ENCODE data around the gene SMCO2. TPM values are rescaled to one million over a fixed set of nuclear protein-coding genes. Genes with fewer than 3 reads are reported as not detected.

SMCO2 gene
- total RNA-seq, 1 donor from 2014 or later, result not detected

GRCh38 chr12:27499377-27499776 is 52.8 kb downstream of the SMCO2 start:
- DNase-seq, result no peak

GRCh38 chr12:27500546-27500945 is 54.0 kb downstream of the SMCO2 start:
- DNase-seq, result no peak

GRCh38 chr12:27502021-27502435 is 55.5 kb downstream of the SMCO2 start:
- DNase-seq, result no peak

GRCh38 chr12:27504507-27504906 is 58.0 kb downstream of the SMCO2 start:
- DNase-seq, result no peak

GRCh38 chr12:27505109-27505508 is 58.6 kb downstream of the SMCO2 start:
- DNase-seq, result no peak

- no peak for DNase-seq
Measured at GRCh38 chr12:27505761-27506160, 59.2 kb downstream of the SMCO2 start.

- DNase-seq, result no peak
Measured at GRCh38 chr12:27506645-27507189, 60.2 kb downstream of the SMCO2 start.

GRCh38 chr12:27508736-27509431 is 62.3 kb downstream of the SMCO2 start:
- DNase-seq, result no peak

- peak; percentile 69 for DNase-seq
Measured at GRCh38 chr12:27511031-27511722, 64.6 kb downstream of the SMCO2 start.

- DNase-seq, result no peak
Measured at GRCh38 chr12:27511723-27512045, 65.1 kb downstream of the SMCO2 start.

- no peak for DNase-seq
Measured at GRCh38 chr12:27513155-27513824, 66.8 kb downstream of the SMCO2 start.

GRCh38 chr12:27515671-27516070 is 69.1 kb downstream of the SMCO2 start:
- DNase-seq, result no peak

GRCh38 chr12:27516625-27517024 is 70.1 kb downstream of the SMCO2 start:
- DNase-seq, result no peak

GRCh38 chr12:27517546-27517945 is 71.0 kb downstream of the SMCO2 start:
- no peak for DNase-seq

GRCh38 chr12:27517961-27518665 is 71.6 kb downstream of the SMCO2 start:
- no peak for DNase-seq

GRCh38 chr12:27521066-27521465 is 74.5 kb downstream of the SMCO2 start:
- peak; percentile 60 for DNase-seq

GRCh38 chr12:27521981-27522380 is 75.4 kb downstream of the SMCO2 start:
- DNase-seq, result no peak

GRCh38 chr12:27523305-27523641 is 76.7 kb downstream of the SMCO2 start:
- DNase-seq, result no peak

- DNase-seq, result peak; percentile 98
Measured at GRCh38 chr12:27523642-27524493, 77.3 kb downstream of the SMCO2 start, which contains the start of gene PPFIBP1. PPFIBP1 (plus strand) TSS chr12:27524206; CDS start chr12:27633397, 109,191 bp downstream.

- DNase-seq, result no peak
Measured at GRCh38 chr12:27524494-27524835, 77.9 kb downstream of the SMCO2 start.
